Measurements from ENCODE around the gene PLA2G3. TPM values are rescaled to one million over a fixed set of nuclear protein-coding genes. Genes with fewer than 3 reads are reported as not detected.

Gene PLA2G3
- total and polyA plus RNA-seq, 3 experiments from 2014 or later, result not detected

DNA sequence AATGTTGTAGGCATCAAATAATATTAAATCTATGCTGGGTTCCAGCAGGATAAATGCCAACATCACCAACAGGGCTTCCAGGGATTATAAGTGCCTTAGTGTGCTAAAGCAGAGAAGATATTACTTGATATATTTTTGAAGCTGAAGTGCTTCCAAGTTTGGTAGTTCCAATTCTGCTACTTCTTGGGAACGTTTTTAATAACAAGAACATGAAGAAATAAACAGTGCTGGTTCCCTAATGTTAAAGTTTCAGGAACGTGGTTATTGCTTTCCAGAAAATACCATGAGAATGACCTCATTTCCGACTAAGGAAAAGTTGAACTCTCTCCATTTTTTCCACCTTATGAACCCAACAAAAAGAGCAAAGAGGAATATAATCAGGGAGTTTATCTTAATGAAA lies 15.1 kb upstream of the PLA2G3 start:
- Mint-ChIP-seq H3K4me3 (peak overlapping the region in 1 of 7 donors; percentile 65), H3K27ac (no peak overlapping the region), H3K9me3 (no peaks in the 10 kb centered on the region), H3K36me3 (peaks cover 0 to 4% (median 0%) of the 10 kb centered on the region in 3 donors), H3K27me3 (peaks cover 0 to 5% of the 10 kb centered on the region in 2 donors), H3K4me1 (peaks cover 6 to 9% (median 7%) of the 10 kb centered on the region in 3 donors)
- POLR2A ChIA-PET, result no interaction called here
- Histone ChIP-seq H3K27me3 (ENCODE audit: insufficient read depth, low read length, poor library complexity, severe bottlenecking) (no peaks in the 10 kb centered on the region), H3K36me3 (ENCODE audit: insufficient read depth, low read length) (no peaks in the 10 kb centered on the region), H3K27ac (ENCODE audit: low read depth, low read length) (no peak overlapping the region), H3K4me3 (ENCODE audit: low read length) (no peak overlapping the region), H3K9me3 (ENCODE audit: low read length) (no peaks in the 10 kb centered on the region), H3K4me1 (ENCODE audit: insufficient read depth, low read length) (peaks cover 6% of the 10 kb centered on the region)
- CTCF ChIA-PET, result no interaction called here
- DNase-seq, result no peak

- H3K4me1 Mint-ChIP-seq, result peaks cover 2 to 6% (median 5%) of the 10 kb centered on the region in 3 donors
- H3K9me3 Mint-ChIP-seq, result no peaks in the 10 kb centered on the region
- Histone ChIP-seq H3K27ac (ENCODE audit: low read depth, low read length) (no peak overlapping the region), H3K36me3 (ENCODE audit: insufficient read depth, low read length) (no peaks in the 10 kb centered on the region), H3K4me3 (ENCODE audit: low read length) (no peak overlapping the region), H3K4me1 (ENCODE audit: insufficient read depth, low read length) (peaks cover 6% of the 10 kb centered on the region), H3K27me3 (ENCODE audit: insufficient read depth, low read length, poor library complexity, severe bottlenecking) (no peaks in the 10 kb centered on the region), H3K9me3 (ENCODE audit: low read length) (no peaks in the 10 kb centered on the region)
- no peak overlapping the region for H3K4me3 Mint-ChIP-seq
- POLR2A ChIA-PET, result no interaction called here
- DNase-seq, result no peak
- CTCF ChIA-PET, result no interaction called here
- peaks cover 1 to 5% of the 10 kb centered on the region in 2 donors for H3K27me3 Mint-ChIP-seq
- H3K36me3 Mint-ChIP-seq, result peaks cover 0 to 1% (median 0%) of the 10 kb centered on the region in 3 donors
- no peak overlapping the region for H3K27ac Mint-ChIP-seq
Observed at GRCh38 chr22:31154975-31155374, 14.7 kb upstream of the PLA2G3 start.

- POLR2A ChIA-PET, result no interaction called here
- CTCF ChIA-PET, result no interaction called here
- Mint-ChIP-seq H3K9me3 (no peaks in the 10 kb centered on the region), H3K27me3 (peaks cover 5 to 11% of the 10 kb centered on the region in 2 donors), H3K27ac (no peak overlapping the region), H3K36me3 (no peaks in the 10 kb centered on the region), H3K4me1 (no peaks in the 10 kb centered on the region), H3K4me3 (no peak overlapping the region)
- H3K36me3 ChIP-seq (ENCODE audit: insufficient read depth, low read length), result no peaks in the 10 kb centered on the region
- H3K4me3 ChIP-seq (ENCODE audit: low read length), result no peak overlapping the region
- DNase-seq, result no peak
- no peaks in the 10 kb centered on the region for H3K4me1 ChIP-seq (ENCODE audit: insufficient read depth, low read length)
- H3K27me3 ChIP-seq (ENCODE audit: insufficient read depth, low read length, poor library complexity, severe bottlenecking), result no peaks in the 10 kb centered on the region
- no peak overlapping the region for H3K27ac ChIP-seq (ENCODE audit: low read depth, low read length)
- no peaks in the 10 kb centered on the region for H3K9me3 ChIP-seq (ENCODE audit: low read length)
Observed at GRCh38 chr22:31153357-31153756, 13.0 kb upstream of the PLA2G3 start.

- ChIA-PET POLR2A (no interaction called here), CTCF (no interaction called here)
- Histone ChIP-seq H3K27me3 (ENCODE audit: insufficient read depth, low read length, poor library complexity, severe bottlenecking) (no peaks in the 10 kb centered on the region), H3K36me3 (ENCODE audit: insufficient read depth, low read length) (no peaks in the 10 kb centered on the region), H3K9me3 (ENCODE audit: low read length) (no peaks in the 10 kb centered on the region), H3K27ac (ENCODE audit: low read depth, low read length) (no peak overlapping the region), H3K4me1 (ENCODE audit: insufficient read depth, low read length) (no peaks in the 10 kb centered on the region), H3K4me3 (ENCODE audit: low read length) (no peak overlapping the region)
- DNase-seq, result no peak
- Mint-ChIP-seq H3K9me3 (peaks cover 0 to 6% (median 0%) of the 10 kb centered on the region in 5 donors), H3K27ac (no peak overlapping the region), H3K27me3 (peaks cover 5 to 11% of the 10 kb centered on the region in 2 donors), H3K4me1 (no peaks in the 10 kb centered on the region), H3K36me3 (no peaks in the 10 kb centered on the region), H3K4me3 (no peak overlapping the region)
Observed at GRCh38 chr22:31151872-31152271, 11.6 kb upstream of the PLA2G3 start.

GRCh38 chr22:31150615-31151014 lies 10.3 kb upstream of the PLA2G3 start:
- no peak overlapping the region for H3K4me3 ChIP-seq (ENCODE audit: low read length)
- H3K27ac Mint-ChIP-seq, result no peak overlapping the region
- no peak overlapping the region for H3K4me3 Mint-ChIP-seq
- H3K36me3 ChIP-seq (ENCODE audit: insufficient read depth, low read length), result no peaks in the 10 kb centered on the region
- H3K4me1 ChIP-seq (ENCODE audit: insufficient read depth, low read length), result no peaks in the 10 kb centered on the region
- peaks cover 5 to 11% of the 10 kb centered on the region in 2 donors for H3K27me3 Mint-ChIP-seq
- DNase-seq, result no peak
- no peaks in the 10 kb centered on the region for H3K27me3 ChIP-seq (ENCODE audit: insufficient read depth, low read length, poor library complexity, severe bottlenecking)
- H3K36me3 Mint-ChIP-seq, result no peaks in the 10 kb centered on the region
- ChIA-PET CTCF (no interaction called here), POLR2A (no interaction called here)
- no peaks in the 10 kb centered on the region for H3K4me1 Mint-ChIP-seq
- no peaks in the 10 kb centered on the region for H3K9me3 ChIP-seq (ENCODE audit: low read length)
- no peak overlapping the region for H3K27ac ChIP-seq (ENCODE audit: low read depth, low read length)
- H3K9me3 Mint-ChIP-seq, result peaks cover 0 to 8% (median 0%) of the 10 kb centered on the region in 5 donors

- H3K9me3 ChIP-seq (ENCODE audit: low read length), result no peaks in the 10 kb centered on the region
Observed at GRCh38 chr22:31148953-31149627, 8.8 kb upstream of the PLA2G3 start.

GRCh38 chr22:31148488-31148887 lies 8.2 kb upstream of the PLA2G3 start:
- no peak for DNase-seq
- CTCF ChIA-PET, result no interaction called here
- H3K36me3 Mint-ChIP-seq, result no peaks in the 10 kb centered on the region
- H3K4me1 Mint-ChIP-seq, result no peaks in the 10 kb centered on the region
- H3K9me3 ChIP-seq (ENCODE audit: low read length), result no peaks in the 10 kb centered on the region
- no peak overlapping the region for H3K4me3 ChIP-seq (ENCODE audit: low read length)
- H3K4me1 ChIP-seq (ENCODE audit: insufficient read depth, low read length), result no peaks in the 10 kb centered on the region
- H3K9me3 Mint-ChIP-seq, result peaks cover 0 to 8% (median 0%) of the 10 kb centered on the region in 5 donors
- POLR2A ChIA-PET, result no interaction called here
- H3K36me3 ChIP-seq (ENCODE audit: insufficient read depth, low read length), result no peaks in the 10 kb centered on the region
- no peak overlapping the region for H3K4me3 Mint-ChIP-seq
- H3K27me3 Mint-ChIP-seq, result peaks cover 5 to 11% of the 10 kb centered on the region in 2 donors
- no peak overlapping the region for H3K27ac Mint-ChIP-seq
- H3K27me3 ChIP-seq (ENCODE audit: insufficient read depth, low read length, poor library complexity, severe bottlenecking), result no peaks in the 10 kb centered on the region
- no peak overlapping the region for H3K27ac ChIP-seq (ENCODE audit: low read depth, low read length)

More at GRCh38 chr22:31148953-31149627, 8.8 kb upstream of the PLA2G3 start:
- CTCF ChIA-PET, result no interaction called here
- Mint-ChIP-seq H3K36me3 (no peaks in the 10 kb centered on the region), H3K27ac (peak overlapping the region in 1 of 8 donors; percentile 24), H3K27me3 (peaks cover 5 to 11% of the 10 kb centered on the region in 2 donors), H3K4me3 (no peak overlapping the region), H3K4me1 (no peaks in the 10 kb centered on the region), H3K9me3 (peaks cover 0 to 8% (median 0%) of the 10 kb centered on the region in 5 donors)
- no peaks in the 10 kb centered on the region for H3K36me3 ChIP-seq (ENCODE audit: insufficient read depth, low read length)
- no peaks in the 10 kb centered on the region for H3K27me3 ChIP-seq (ENCODE audit: insufficient read depth, low read length, poor library complexity, severe bottlenecking)
- peak in 1 of 5 donors; percentile 10 for DNase-seq
- no peaks in the 10 kb centered on the region for H3K4me1 ChIP-seq (ENCODE audit: insufficient read depth, low read length)
- no peak overlapping the region for H3K4me3 ChIP-seq (ENCODE audit: low read length)
- H3K27ac ChIP-seq (ENCODE audit: low read depth, low read length), result no peak overlapping the region
- POLR2A ChIA-PET, result no interaction called here

GRCh38 chr22:31144223-31144622 lies 3.9 kb upstream of the PLA2G3 start:
- Histone ChIP-seq H3K4me3 (ENCODE audit: low read length) (no peak overlapping the region), H3K9me3 (ENCODE audit: low read length) (no peaks in the 10 kb centered on the region), H3K27ac (ENCODE audit: low read depth, low read length) (no peak overlapping the region), H3K27me3 (ENCODE audit: insufficient read depth, low read length, poor library complexity, severe bottlenecking) (no peaks in the 10 kb centered on the region), H3K4me1 (ENCODE audit: insufficient read depth, low read length) (no peaks in the 10 kb centered on the region), H3K36me3 (ENCODE audit: insufficient read depth, low read length) (no peaks in the 10 kb centered on the region)
- H3K27me3 Mint-ChIP-seq, result peaks cover 5 to 7% of the 10 kb centered on the region in 2 donors
- H3K4me3 Mint-ChIP-seq, result no peak overlapping the region
- no peak for DNase-seq
- no peak overlapping the region for H3K27ac Mint-ChIP-seq
- H3K36me3 Mint-ChIP-seq, result no peaks in the 10 kb centered on the region
- H3K4me1 Mint-ChIP-seq, result no peaks in the 10 kb centered on the region
- ChIA-PET CTCF (interaction anchor here (1.1 kb wide), 2 partner anchors 36 to 59 kb away, joined by 3 to 5 read pairs; no protein-coding TSS in a partner anchor), POLR2A (no interaction called here)
- H3K9me3 Mint-ChIP-seq, result peaks cover 0 to 8% (median 0%) of the 10 kb centered on the region in 5 donors

All from CD8-positive, alpha-beta memory T cell (primary cell).